ENCODE data around the gene ST8SIA6.
"Not testable (repeated sequence)": the region's sequence is repeated elsewhere in the genome, so short reads cannot be mapped to it uniquely, and the experiment has no call there.

ST8SIA6 gene

GRCh38 chr10:17340144-17340829 is 114.1 kb downstream of the ST8SIA6 start:
- no peak for DNase-seq

- no peak for DNase-seq
These were observed 119.3 kb downstream of the ST8SIA6 start for GRCh38 chr10:17335065-17335464.

GRCh38 chr10:17330501-17330900 is 123.9 kb downstream of the ST8SIA6 start:
- DNase-seq, result no peak

- no peak for DNase-seq
These were observed 128.0 kb downstream of the ST8SIA6 start for GRCh38 chr10:17326377-17326776.

GRCh38 chr10:17321957-17322356 is 132.4 kb downstream of the ST8SIA6 start:
- not testable (repeated sequence) for DNase-seq

- DNase-seq, result no peak
These were observed 137.8 kb downstream of the ST8SIA6 start for GRCh38 chr10:17316488-17317170.

- no peak for DNase-seq
These were observed 145.0 kb downstream of the ST8SIA6 start for GRCh38 chr10:17309435-17309834.

GRCh38 chr10:17307123-17307522 is 147.3 kb downstream of the ST8SIA6 start:
- no peak for DNase-seq

GRCh38 chr10:17292375-17292774 is 162.0 kb downstream of the ST8SIA6 start:
- DNase-seq, result no peak

GRCh38 chr10:17290226-17290625 is 164.2 kb downstream of the ST8SIA6 start:
- no peak for DNase-seq

GRCh38 chr10:17289763-17290162 is 164.6 kb downstream of the ST8SIA6 start:
- no peak for DNase-seq

GRCh38 chr10:17286562-17287550 is 167.5 kb downstream of the ST8SIA6 start:
- DNase-seq, result no peak

GRCh38 chr10:17282311-17282710 is 172.1 kb downstream of the ST8SIA6 start:
- DNase-seq, result no peak

- no peak for DNase-seq
These were observed 175.7 kb downstream of the ST8SIA6 start for GRCh38 chr10:17278607-17279240.

- no peak for DNase-seq
These were observed 177.5 kb downstream of the ST8SIA6 start for GRCh38 chr10:17276756-17277424.

GRCh38 chr10:17273403-17273802 is 181.0 kb downstream of the ST8SIA6 start:
- no peak for DNase-seq

- no peak for DNase-seq
These were observed 181.7 kb downstream of the ST8SIA6 start for GRCh38 chr10:17272648-17273047.

Measured in activated CD4-positive, alpha-beta T cell treated with anti-CD3 and anti-CD28 coated beads for 1 hour (primary cell).